ENCODE data around the gene TOR2A. TPM values are rescaled to one million over a fixed set of nuclear protein-coding genes. Genes with fewer than 3 reads are reported as not detected.

Gene TOR2A
- total RNA-seq, 1 experiment from 2014 or later, result 16.4 TPM

DNA sequence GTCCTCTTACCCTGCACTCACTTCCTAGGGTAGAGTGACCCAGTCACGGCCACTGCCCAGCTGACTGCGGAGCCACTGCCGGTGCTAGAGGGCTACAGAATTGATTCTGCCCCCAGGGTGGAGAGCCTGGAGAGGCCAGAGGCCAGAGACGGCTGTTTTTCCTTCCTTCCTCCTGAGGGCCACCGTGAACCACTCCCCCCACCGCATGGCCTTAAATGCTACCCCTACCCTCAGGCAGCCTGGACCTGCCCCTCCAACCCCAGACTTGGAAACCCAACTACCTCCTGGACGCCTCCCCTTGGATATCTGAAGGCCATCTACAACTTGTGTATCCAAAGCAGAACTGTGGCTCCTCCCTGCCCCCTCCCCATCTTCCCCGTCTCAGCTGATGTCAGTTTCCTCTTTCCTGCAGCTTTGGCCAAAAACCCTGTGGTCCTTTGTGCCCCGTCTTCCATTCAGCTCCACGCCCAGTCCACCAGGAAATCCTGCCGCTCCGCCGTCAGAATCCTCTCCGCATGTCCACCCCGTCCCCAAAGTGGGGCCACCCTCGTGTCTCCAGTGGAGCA is 27.1 kb upstream of the TOR2A start:
- intact Hi-C loops (cut with micrococcal nuclease; ENCODE audit: unreplicated experiment), result no loop called here
- POLR2A ChIA-PET (ENCODE audit: unreplicated experiment), result interaction anchor here (0.7 kb wide), 1 partner anchor 9 kb away, joined by 3 read pairs; no protein-coding TSS in a partner anchor
- no peak for DNase-seq
- Histone ChIP-seq H3K9me3 (ENCODE audit: insufficient read depth, low read depth) (no peaks in the 10 kb centered on the region), H3K27ac (no peak overlapping the region), H3K4me3 (no peak overlapping the region), H3K4me2 (no peak overlapping the region), H3K36me3 (ENCODE audit: low read depth) (no peaks in the 10 kb centered on the region), H2AFZ (no peak overlapping the region), H3K9me2 (ENCODE audit: insufficient read depth) (no peaks in the 10 kb centered on the region), H4K20me1 (ENCODE audit: insufficient read depth) (no peaks in the 10 kb centered on the region), H3K79me2 (ENCODE audit: low read depth) (no peaks in the 10 kb centered on the region), H3K27me3 (ENCODE audit: insufficient read depth, low read depth) (peaks cover 40% of the 10 kb centered on the region), H3F3A (ENCODE audit: insufficient read depth, low read depth) (no peaks in the 10 kb centered on the region), H3K4me1 (replicated peaks; ENCODE audit: insufficient read depth) (no peaks in the 10 kb centered on the region)
- TF ChIP-seq, protein P1, sequence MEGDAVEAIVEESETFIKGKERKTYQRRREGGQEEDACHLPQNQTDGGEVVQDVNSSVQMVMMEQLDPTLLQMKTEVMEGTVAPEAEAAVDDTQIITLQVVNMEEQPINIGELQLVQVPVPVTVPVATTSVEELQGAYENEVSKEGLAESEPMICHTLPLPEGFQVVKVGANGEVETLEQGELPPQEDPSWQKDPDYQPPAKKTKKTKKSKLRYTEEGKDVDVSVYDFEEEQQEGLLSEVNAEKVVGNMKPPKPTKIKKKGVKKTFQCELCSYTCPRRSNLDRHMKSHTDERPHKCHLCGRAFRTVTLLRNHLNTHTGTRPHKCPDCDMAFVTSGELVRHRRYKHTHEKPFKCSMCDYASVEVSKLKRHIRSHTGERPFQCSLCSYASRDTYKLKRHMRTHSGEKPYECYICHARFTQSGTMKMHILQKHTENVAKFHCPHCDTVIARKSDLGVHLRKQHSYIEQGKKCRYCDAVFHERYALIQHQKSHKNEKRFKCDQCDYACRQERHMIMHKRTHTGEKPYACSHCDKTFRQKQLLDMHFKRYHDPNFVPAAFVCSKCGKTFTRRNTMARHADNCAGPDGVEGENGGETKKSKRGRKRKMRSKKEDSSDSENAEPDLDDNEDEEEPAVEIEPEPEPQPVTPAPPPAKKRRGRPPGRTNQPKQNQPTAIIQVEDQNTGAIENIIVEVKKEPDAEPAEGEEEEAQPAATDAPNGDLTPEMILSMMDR (conservative IDR thresholded peaks at IDR 0.05), result no peak
- no peak for TF ChIP-seq EZH2 (IDR thresholded peaks at IDR 0.05; ENCODE audit: low read depth)
- no TSS peak for BruUV-seq (replicated peaks)
- CTCF ChIA-PET, result no interaction called here

DNA sequence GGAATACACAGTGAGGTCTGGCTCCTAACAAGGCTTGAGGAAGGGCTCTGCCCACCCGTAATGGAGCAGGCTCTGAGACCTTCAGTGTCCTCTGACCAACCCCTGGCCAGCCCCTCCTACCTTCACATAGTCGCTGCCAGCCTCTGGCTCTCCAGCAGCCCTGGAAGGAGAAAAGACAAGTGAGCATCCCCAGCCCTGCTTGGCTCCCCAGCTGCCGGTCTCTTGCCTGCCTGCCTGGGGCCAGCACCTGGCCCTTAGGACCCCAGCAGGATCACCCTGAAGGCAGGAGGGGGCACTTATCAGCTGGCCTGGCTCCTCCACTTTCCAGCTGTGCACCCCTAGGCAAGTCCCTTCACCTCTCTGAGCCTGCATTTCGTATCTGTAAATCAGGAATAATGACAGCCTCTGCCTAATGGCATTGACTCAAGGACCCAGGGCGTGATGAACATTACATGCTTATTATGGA is 26.4 kb upstream of the TOR2A start:
- Histone ChIP-seq H3K27me3 (ENCODE audit: insufficient read depth, low read depth) (peaks cover 40% of the 10 kb centered on the region), H3K79me2 (ENCODE audit: low read depth) (no peaks in the 10 kb centered on the region), H3K36me3 (ENCODE audit: low read depth) (no peaks in the 10 kb centered on the region), H3K9me2 (ENCODE audit: insufficient read depth) (no peaks in the 10 kb centered on the region), H3K9me3 (ENCODE audit: insufficient read depth, low read depth) (no peaks in the 10 kb centered on the region), H3K4me2 (no peak overlapping the region), H3K4me1 (replicated peaks; ENCODE audit: insufficient read depth) (no peaks in the 10 kb centered on the region), H3F3A (ENCODE audit: insufficient read depth, low read depth) (no peaks in the 10 kb centered on the region), H2AFZ (no peak overlapping the region), H3K27ac (no peak overlapping the region), H3K4me3 (no peak overlapping the region), H4K20me1 (ENCODE audit: insufficient read depth) (no peaks in the 10 kb centered on the region)
- no peak for DNase-seq
- TF ChIP-seq EZH2 (IDR thresholded peaks at IDR 0.05; ENCODE audit: low read depth), result no peak
- TF ChIP-seq, protein P1 (conservative IDR thresholded peaks at IDR 0.05), result no peak
- ChIA-PET CTCF (interaction anchor here (0.6 kb wide), 1 partner anchor 10 kb away, joined by 3 read pairs; no protein-coding TSS in a partner anchor), POLR2A (ENCODE audit: unreplicated experiment) (no interaction called here)
- no TSS peak for BruUV-seq (replicated peaks)
- intact Hi-C loops (cut with micrococcal nuclease; ENCODE audit: unreplicated experiment), result no loop called here

DNA sequence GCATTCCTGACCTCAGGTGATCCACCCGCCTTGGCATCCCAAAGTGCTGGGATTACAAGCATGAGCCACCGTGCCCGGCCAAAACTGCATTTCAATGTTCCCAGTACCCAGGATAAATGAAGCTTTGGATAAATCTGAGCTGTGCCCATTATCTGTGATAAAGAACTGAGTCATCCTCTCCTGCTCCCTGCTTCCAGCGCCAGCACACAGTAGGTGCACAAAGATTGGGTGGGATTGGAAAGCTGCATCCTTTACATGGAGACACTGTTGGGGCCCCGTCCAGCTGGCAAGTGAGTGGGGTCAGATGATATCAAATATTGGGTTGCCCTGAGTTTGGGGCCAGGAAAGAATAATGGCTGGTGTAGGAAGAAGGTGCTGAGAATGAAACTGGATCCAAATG is 26.0 kb upstream of the TOR2A start:
- H3K27ac ChIP-seq, result no peak overlapping the region
- no peaks in the 10 kb centered on the region for H3K79me2 ChIP-seq (ENCODE audit: low read depth)
- no TSS peak for BruUV-seq (replicated peaks)
- H3K27me3 ChIP-seq (ENCODE audit: insufficient read depth, low read depth), result peaks cover 43% of the 10 kb centered on the region
- H2AFZ ChIP-seq, result no peak overlapping the region
- H3K4me3 ChIP-seq, result no peak overlapping the region
- DNase-seq, result no peak
- ChIA-PET CTCF (interaction anchor here (0.6 kb wide), 2 partner anchors 11 to 16 kb away, joined by 3 to 4 read pairs; no protein-coding TSS in a partner anchor), POLR2A (ENCODE audit: unreplicated experiment) (no interaction called here)
- H3K36me3 ChIP-seq (ENCODE audit: low read depth), result no peaks in the 10 kb centered on the region
- H3K4me2 ChIP-seq, result no peak overlapping the region
- intact Hi-C loops (cut with micrococcal nuclease; ENCODE audit: unreplicated experiment), result no loop called here
- H4K20me1 ChIP-seq (ENCODE audit: insufficient read depth), result no peaks in the 10 kb centered on the region
- no peaks in the 10 kb centered on the region for H3K9me3 ChIP-seq (ENCODE audit: insufficient read depth, low read depth)
- H3F3A ChIP-seq (ENCODE audit: insufficient read depth, low read depth), result no peaks in the 10 kb centered on the region
- no peaks in the 10 kb centered on the region for H3K9me2 ChIP-seq (ENCODE audit: insufficient read depth)
- TF ChIP-seq EZH2 (IDR thresholded peaks at IDR 0.05; ENCODE audit: low read depth), result no peak
- TF ChIP-seq, protein P1 (conservative IDR thresholded peaks at IDR 0.05), result no peak
- H3K4me1 ChIP-seq (replicated peaks; ENCODE audit: insufficient read depth), result no peaks in the 10 kb centered on the region
